SJSA1 (cell line): ENCODE data around the gene CDKN2AIPNL. TPM values are rescaled to one million over a fixed set of nuclear protein-coding genes. Genes with fewer than 3 reads are reported as not detected.
A peak's percentile ranks its signal among the peaks of the same experiment; 100 is the strongest.

Experiments used
- DNase-seq, 2 experiments: peaks; one replicate each; pipeline ENCODE4 v3.0.0-alpha.2; 2015 to 2020; ENCODE audit warnings: low spot score in 2 of 2, low read depth in 1 of 2
- H3K27ac ChIP-seq: fragments of 250-450 bp; sonication (Bioruptor Pico); 2 replicates; pipeline ENCODE4 v1.5.1; 2020; ENCODE audit warnings: mild to moderate bottlenecking, moderate library complexity
- H3K27me3 ChIP-seq: fragments of 250-450 bp; sonication (Bioruptor Pico); replicated peaks from 2 replicates; pipeline ENCODE4 v1.5.1; 2020; ENCODE audit warnings: mild to moderate bottlenecking, moderate library complexity
- H3K36me3 ChIP-seq: fragments of 250-450 bp; sonication (Bioruptor Pico); 2 replicates; pipeline ENCODE4 v1.5.1; 2020; ENCODE audit warnings: mild to moderate bottlenecking
- H3K4me1 ChIP-seq: fragments of 250-450 bp; sonication (Bioruptor Pico); replicated peaks from 2 replicates; pipeline ENCODE4 v1.6.1; 2021; ENCODE audit warnings: mild to moderate bottlenecking
- H3K4me3 ChIP-seq: fragments of 250-450 bp; sonication (Bioruptor Pico); 2 replicates; pipeline ENCODE4 v1.5.1; 2020; ENCODE audit warnings: mild to moderate bottlenecking
- H3K9me3 ChIP-seq: fragments of 250-450 bp; sonication (Bioruptor Pico); replicated peaks from 2 replicates; pipeline ENCODE4 v1.5.1; 2020; ENCODE audit warnings: mild to moderate bottlenecking
- total RNA-seq: library from RNA; depleted of rRNA; stranded (reverse); fragments of >200 nt; shearing (Covaris generic); gene quantifications from 2 replicates; pipeline ENCODE4 v1.2.3, GENCODE V29; 2014; rRNA removed

Gene CDKN2AIPNL
- total RNA-seq, 1 experiment from 2014 or later = 106 TPM

GRCh38 chr5:134370871-134371833, 40.5 kb downstream of the CDKN2AIPNL start, which contains the start of gene UBE2B:
TSS of gene UBE2B (plus strand) at chr5:134371569. CDS start at chr5:134371596, 27 bp downstream.
- H3K27me3 ChIP-seq = no peaks in the 10 kb centered on the region
- peaks cover 38% of the 10 kb centered on the region for H3K36me3 ChIP-seq
- H3K4me3 ChIP-seq = peak within 1 kb of the TSS; percentile 86
- peaks cover 17% of the 10 kb centered on the region for H3K4me1 ChIP-seq
- DNase-seq = peak; percentile 100
- H3K9me3 ChIP-seq = no peaks in the 10 kb centered on the region
- H3K27ac ChIP-seq = peak within 1 kb of the TSS; percentile 99

- H3K27ac ChIP-seq = peak overlapping the region; percentile 99
- no peaks in the 10 kb centered on the region for H3K27me3 ChIP-seq
- H3K9me3 ChIP-seq = no peaks in the 10 kb centered on the region
- H3K36me3 ChIP-seq = peaks cover 37% of the 10 kb centered on the region
- H3K4me3 ChIP-seq = peak overlapping the region; percentile 86
- DNase-seq = no peak
- peaks cover 17% of the 10 kb centered on the region for H3K4me1 ChIP-seq
Measured at GRCh38 chr5:134370311-134370870, 41.3 kb downstream of the CDKN2AIPNL start.

- no peak overlapping the region for H3K27ac ChIP-seq
- no peak for DNase-seq
- H3K9me3 ChIP-seq = no peaks in the 10 kb centered on the region
- H3K36me3 ChIP-seq = peaks cover 8% of the 10 kb centered on the region
- no peak overlapping the region for H3K4me3 ChIP-seq
- peaks cover 10% of the 10 kb centered on the region for H3K4me1 ChIP-seq
- no peaks in the 10 kb centered on the region for H3K27me3 ChIP-seq
Measured at GRCh38 chr5:134365604-134366003, 46.1 kb downstream of the CDKN2AIPNL start.

- no peaks in the 10 kb centered on the region for H3K4me1 ChIP-seq
- no peak for DNase-seq
- H3K4me3 ChIP-seq = no peak overlapping the region
- no peaks in the 10 kb centered on the region for H3K27me3 ChIP-seq
- H3K36me3 ChIP-seq = no peaks in the 10 kb centered on the region
- H3K27ac ChIP-seq = no peak overlapping the region
- H3K9me3 ChIP-seq = no peaks in the 10 kb centered on the region
Measured at GRCh38 chr5:134355681-134356080, 56.0 kb downstream of the CDKN2AIPNL start.

Other genes starting within 250 kb of the CDKN2AIPNL start
- gene SKP1, start 234.9 kb downstream of the CDKN2AIPNL start, total RNA-seq = 636 and 814 TPM in 2 replicates
- gene PPP2CA, start 185.8 kb downstream of the CDKN2AIPNL start, total RNA-seq = 445 and 446 TPM in 2 replicates
- 0.13 and 0.34 TPM in 2 replicates for gene CDKL3, start 44.7 kb downstream of the CDKN2AIPNL start, total RNA-seq
- 54.4 and 55.8 TPM in 2 replicates for gene UBE2B, start 40.3 kb downstream of the CDKN2AIPNL start, total RNA-seq
- 12.5 and 14.6 TPM in 2 replicates for gene JADE2, start 113.8 kb upstream of the CDKN2AIPNL start, total RNA-seq
- gene SAR1B, start 220.9 kb upstream of the CDKN2AIPNL start, total RNA-seq = 115 and 121 TPM in 2 replicates
- gene SEC24A, start 236.9 kb upstream of the CDKN2AIPNL start, total RNA-seq = 20.8 and 30.4 TPM in 2 replicates